ENCODE measurements around the gene BLOC1S1. TPM values are rescaled to one million over a fixed set of nuclear protein-coding genes. Genes with fewer than 3 reads are reported as not detected.

BLOC1S1 gene
- total RNA-seq, 1 experiment from 2014 or later = 76.0 TPM

DNA sequence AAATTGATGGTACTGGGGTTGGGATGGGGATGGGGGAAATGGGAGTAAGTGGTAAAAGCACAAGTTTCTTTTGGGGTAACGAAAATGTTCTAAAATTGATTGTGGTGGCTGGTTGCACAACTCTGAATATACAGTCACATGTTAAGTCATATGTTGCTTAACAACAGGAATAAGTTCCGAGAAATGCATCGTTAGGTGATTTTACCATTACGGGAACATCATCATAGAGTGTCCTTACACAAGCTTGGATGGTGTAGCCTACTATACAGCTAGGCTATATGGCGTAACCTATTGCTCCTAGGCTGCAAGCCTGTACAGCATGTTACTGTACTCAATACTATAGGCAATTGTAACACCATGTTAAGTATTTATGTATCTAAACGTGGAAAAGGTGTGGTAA is 39.1 kb upstream of the BLOC1S1 start:
- no TSS peak for BruUV-seq (replicated peaks)
- intact Hi-C loops (cut with micrococcal nuclease; ENCODE audit: unreplicated experiment) = no loop called here
- TF ChIP-seq, protein P1, sequence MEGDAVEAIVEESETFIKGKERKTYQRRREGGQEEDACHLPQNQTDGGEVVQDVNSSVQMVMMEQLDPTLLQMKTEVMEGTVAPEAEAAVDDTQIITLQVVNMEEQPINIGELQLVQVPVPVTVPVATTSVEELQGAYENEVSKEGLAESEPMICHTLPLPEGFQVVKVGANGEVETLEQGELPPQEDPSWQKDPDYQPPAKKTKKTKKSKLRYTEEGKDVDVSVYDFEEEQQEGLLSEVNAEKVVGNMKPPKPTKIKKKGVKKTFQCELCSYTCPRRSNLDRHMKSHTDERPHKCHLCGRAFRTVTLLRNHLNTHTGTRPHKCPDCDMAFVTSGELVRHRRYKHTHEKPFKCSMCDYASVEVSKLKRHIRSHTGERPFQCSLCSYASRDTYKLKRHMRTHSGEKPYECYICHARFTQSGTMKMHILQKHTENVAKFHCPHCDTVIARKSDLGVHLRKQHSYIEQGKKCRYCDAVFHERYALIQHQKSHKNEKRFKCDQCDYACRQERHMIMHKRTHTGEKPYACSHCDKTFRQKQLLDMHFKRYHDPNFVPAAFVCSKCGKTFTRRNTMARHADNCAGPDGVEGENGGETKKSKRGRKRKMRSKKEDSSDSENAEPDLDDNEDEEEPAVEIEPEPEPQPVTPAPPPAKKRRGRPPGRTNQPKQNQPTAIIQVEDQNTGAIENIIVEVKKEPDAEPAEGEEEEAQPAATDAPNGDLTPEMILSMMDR (conservative IDR thresholded peaks at IDR 0.05; ENCODE audit: low read depth, low read length) = no peak
- TF ChIP-seq EZH2 (IDR thresholded peaks at IDR 0.05; ENCODE audit: borderline replicate concordance, low read depth, low read length, poor library complexity, severe bottlenecking) = no peak
- Histone ChIP-seq H3K9me3 (ENCODE audit: low read depth, low read length, poor library complexity, severe bottlenecking) (no peaks in the 10 kb centered on the region), H3K4me1 (ENCODE audit: insufficient read depth, low read length, poor library complexity, severe bottlenecking) (peaks cover 7% of the 10 kb centered on the region), H3K27me3 (replicated peaks; ENCODE audit: insufficient read depth, low read depth, low read length, poor library complexity) (no peaks in the 10 kb centered on the region), H3K36me3 (ENCODE audit: insufficient read depth, low read length, poor library complexity, severe bottlenecking) (no peaks in the 10 kb centered on the region), H3K27ac (ENCODE audit: low read depth, low read length, poor library complexity, severe bottlenecking) (no peak overlapping the region), H3K4me3 (ENCODE audit: low read depth, low read length, poor library complexity, severe bottlenecking) (no peak overlapping the region)
- DNase-seq (ENCODE audit: low spot score) = no peak
- POLR2A ChIA-PET (ENCODE audit: low non-redundant PET) = no interaction called here
- CTCF ChIA-PET = no interaction called here

DNA sequence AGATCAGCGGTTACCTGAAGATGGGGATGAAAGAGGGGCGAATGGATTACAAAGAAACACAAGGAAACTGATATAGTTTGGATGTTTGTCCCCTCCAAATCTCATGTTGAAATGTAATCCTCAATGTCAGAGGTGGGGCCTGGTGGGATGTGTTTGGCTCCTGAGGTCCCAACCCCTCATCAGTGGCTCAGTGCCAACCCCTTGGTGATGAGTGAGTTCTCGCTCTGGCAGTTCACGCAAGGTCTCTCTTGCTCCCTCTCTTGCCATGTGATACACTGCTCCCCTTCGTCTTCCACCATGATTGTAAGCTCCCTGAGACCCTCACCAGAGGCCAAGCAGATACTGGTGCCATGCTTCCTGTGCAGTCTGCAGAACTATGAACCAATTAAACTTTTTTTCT is 36.2 kb upstream of the BLOC1S1 start:
- no peak for TF ChIP-seq EZH2 (IDR thresholded peaks at IDR 0.05; ENCODE audit: borderline replicate concordance, low read depth, low read length, poor library complexity, severe bottlenecking)
- TF ChIP-seq, protein P1 (conservative IDR thresholded peaks at IDR 0.05; ENCODE audit: low read depth, low read length) = no peak
- H3K9me3 ChIP-seq (ENCODE audit: low read depth, low read length, poor library complexity, severe bottlenecking) = no peaks in the 10 kb centered on the region
- H3K4me3 ChIP-seq (ENCODE audit: low read depth, low read length, poor library complexity, severe bottlenecking) = no peak overlapping the region
- ChIA-PET POLR2A (ENCODE audit: low non-redundant PET) (no interaction called here), CTCF (interaction anchor here (0.5 kb wide), 1 partner anchor 55 kb away, joined by 5 read pairs; no protein-coding TSS in a partner anchor)
- no peaks in the 10 kb centered on the region for H3K36me3 ChIP-seq (ENCODE audit: insufficient read depth, low read length, poor library complexity, severe bottlenecking)
- H3K27ac ChIP-seq (ENCODE audit: low read depth, low read length, poor library complexity, severe bottlenecking) = no peak overlapping the region
- DNase-seq (ENCODE audit: low spot score) = no peak
- intact Hi-C loops (cut with micrococcal nuclease; ENCODE audit: unreplicated experiment) = no loop called here
- no TSS peak for BruUV-seq (replicated peaks)
- H3K27me3 ChIP-seq (replicated peaks; ENCODE audit: insufficient read depth, low read depth, low read length, poor library complexity) = no peaks in the 10 kb centered on the region
- H3K4me1 ChIP-seq (ENCODE audit: insufficient read depth, low read length, poor library complexity, severe bottlenecking) = peaks cover 12% of the 10 kb centered on the region

DNA sequence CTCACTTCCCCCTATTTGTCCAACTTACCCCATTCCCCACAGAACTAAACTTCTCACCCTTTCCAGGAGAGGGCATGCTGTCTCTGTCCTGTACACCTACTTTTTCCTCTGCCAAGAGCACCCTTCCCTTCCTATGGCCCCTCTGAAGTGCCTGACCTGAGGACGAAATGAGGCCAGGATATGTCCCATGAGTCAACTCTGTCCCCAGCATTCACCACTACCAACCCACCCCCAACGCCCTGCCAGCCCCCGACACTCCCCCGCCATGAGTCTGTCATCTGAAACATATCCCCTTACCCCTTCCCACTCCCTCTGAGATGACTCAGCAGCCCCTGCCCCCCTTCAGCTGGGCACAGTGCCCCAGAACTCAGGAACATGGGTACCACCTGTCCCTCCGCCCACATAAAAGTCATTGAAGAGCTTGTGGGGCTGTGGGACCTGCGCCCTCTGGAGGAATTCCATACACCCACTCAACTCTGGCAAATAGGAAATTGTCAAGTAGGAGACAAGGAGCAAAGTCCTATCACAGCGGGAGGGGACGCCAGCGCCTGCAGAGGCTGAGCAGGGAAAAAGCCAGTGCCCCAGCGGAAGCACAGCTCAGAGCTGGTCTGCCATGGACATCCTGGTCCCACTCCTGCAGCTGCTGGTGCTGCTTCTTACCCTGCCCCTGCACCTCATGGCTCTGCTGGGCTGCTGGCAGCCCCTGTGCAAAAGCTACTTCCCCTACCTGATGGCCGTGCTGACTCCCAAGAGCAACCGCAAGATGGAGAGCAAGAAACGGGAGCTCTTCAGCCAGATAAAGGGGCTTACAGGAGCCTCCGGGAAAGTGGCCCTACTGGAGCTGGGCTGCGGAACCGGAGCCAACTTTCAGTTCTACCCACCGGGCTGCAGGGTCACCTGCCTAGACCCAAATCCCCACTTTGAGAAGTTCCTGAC is 34.4 kb upstream of the BLOC1S1 start:
- no TSS peak for BruUV-seq (replicated peaks)
- intact Hi-C loops (cut with micrococcal nuclease; ENCODE audit: unreplicated experiment) = no loop called here
- H3K4me3 ChIP-seq (ENCODE audit: low read depth, low read length, poor library complexity, severe bottlenecking) = peak overlapping the region; percentile 47
- peak overlapping the region; percentile 31 for H3K27ac ChIP-seq (ENCODE audit: low read depth, low read length, poor library complexity, severe bottlenecking)
- ChIA-PET POLR2A (ENCODE audit: low non-redundant PET) (no interaction called here), CTCF (interaction anchor here (0.6 to 1.7 kb wide), 6 partner anchors 24 to 956 kb away, joined by 3 to 8 read pairs (median 6); no protein-coding TSS in a partner anchor)
- H3K9me3 ChIP-seq (ENCODE audit: low read depth, low read length, poor library complexity, severe bottlenecking) = no peaks in the 10 kb centered on the region
- H3K36me3 ChIP-seq (ENCODE audit: insufficient read depth, low read length, poor library complexity, severe bottlenecking) = no peaks in the 10 kb centered on the region
- no peaks in the 10 kb centered on the region for H3K27me3 ChIP-seq (replicated peaks; ENCODE audit: insufficient read depth, low read depth, low read length, poor library complexity)
- TF ChIP-seq, protein P1 (conservative IDR thresholded peaks at IDR 0.05; ENCODE audit: low read depth, low read length) = peak; percentile 76
- TF ChIP-seq EZH2 (IDR thresholded peaks at IDR 0.05; ENCODE audit: borderline replicate concordance, low read depth, low read length, poor library complexity, severe bottlenecking) = no peak
- peaks cover 12% of the 10 kb centered on the region for H3K4me1 ChIP-seq (ENCODE audit: insufficient read depth, low read length, poor library complexity, severe bottlenecking)
- DNase-seq (ENCODE audit: low spot score) = peak; percentile 95

Data from A673 (cell line).